ENCODE results near the gene PHLDA2. TPM values are rescaled to one million over a fixed set of nuclear protein-coding genes. Genes with fewer than 3 reads are reported as not detected.

PHLDA2 gene
- total RNA-seq, 2 experiments from 2014 or later = 0.16 to 0.34 TPM

DNA sequence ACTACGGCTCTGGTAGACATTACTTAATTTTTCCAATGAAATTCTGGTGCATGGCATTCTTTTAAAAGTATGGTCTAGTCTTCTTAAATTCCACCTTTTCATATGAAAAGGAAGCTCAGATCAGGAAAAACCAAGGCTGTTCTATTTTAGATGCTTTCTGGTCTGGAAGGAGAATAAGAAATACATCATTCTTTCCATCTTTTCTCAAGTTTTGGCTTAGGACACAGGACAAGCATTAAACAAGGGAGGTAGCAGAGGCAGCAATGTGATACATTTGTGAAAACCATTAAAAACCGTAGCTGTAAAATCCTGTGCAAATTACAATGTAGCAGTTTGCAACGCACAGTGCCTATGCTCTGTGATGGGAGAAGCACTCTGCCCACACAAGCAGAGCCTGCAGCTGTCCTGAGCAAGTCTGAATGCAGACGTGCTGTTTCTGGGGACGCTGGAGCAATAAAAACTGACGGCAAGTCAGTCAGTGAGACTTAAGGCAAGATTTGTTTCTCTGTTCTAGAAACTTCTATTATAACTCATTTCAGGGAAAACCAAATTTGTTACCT lies 39.2 kb upstream of the PHLDA2 start:
- Histone ChIP-seq H2AFZ (ENCODE audit: low read length) (no peak overlapping the region), H3K4me3 (ENCODE audit: low read depth, low read length, poor library complexity, severe bottlenecking) (no peak overlapping the region), H3K36me3 (ENCODE audit: insufficient read depth, low read length) (peaks cover 98% of the 10 kb centered on the region), H3K4me1 (ENCODE audit: insufficient read depth, low read length, poor library complexity, severe bottlenecking) (no peaks in the 10 kb centered on the region), H4K20me1 (ENCODE audit: insufficient read depth, low read length) (no peaks in the 10 kb centered on the region; the same call in 1 of the 2 replicates), H3K4me2 (ENCODE audit: low read length) (no peak overlapping the region), H3K9me3 (ENCODE audit: low read length) (no peaks in the 10 kb centered on the region), H3K27ac (ENCODE audit: low read depth, low read length, poor library complexity, severe bottlenecking) (no peak overlapping the region), H3K79me2 (ENCODE audit: insufficient read depth, low read depth, low read length) (peaks cover 23% of the 10 kb centered on the region), H3K9me2 (ENCODE audit: insufficient read depth, low read length) (no peaks in the 10 kb centered on the region)
- no peak for DNase-seq (ENCODE audit: low spot score)
- POLR2A ChIA-PET = no interaction called here
- BruUV-seq (replicated peaks) = no TSS peak
- CTCF ChIA-PET (ENCODE audit: unreplicated experiment) = no interaction called here
- intact Hi-C loops (cut with micrococcal nuclease; ENCODE audit: unreplicated experiment) = no loop called here
- TF ChIP-seq, protein P1, sequence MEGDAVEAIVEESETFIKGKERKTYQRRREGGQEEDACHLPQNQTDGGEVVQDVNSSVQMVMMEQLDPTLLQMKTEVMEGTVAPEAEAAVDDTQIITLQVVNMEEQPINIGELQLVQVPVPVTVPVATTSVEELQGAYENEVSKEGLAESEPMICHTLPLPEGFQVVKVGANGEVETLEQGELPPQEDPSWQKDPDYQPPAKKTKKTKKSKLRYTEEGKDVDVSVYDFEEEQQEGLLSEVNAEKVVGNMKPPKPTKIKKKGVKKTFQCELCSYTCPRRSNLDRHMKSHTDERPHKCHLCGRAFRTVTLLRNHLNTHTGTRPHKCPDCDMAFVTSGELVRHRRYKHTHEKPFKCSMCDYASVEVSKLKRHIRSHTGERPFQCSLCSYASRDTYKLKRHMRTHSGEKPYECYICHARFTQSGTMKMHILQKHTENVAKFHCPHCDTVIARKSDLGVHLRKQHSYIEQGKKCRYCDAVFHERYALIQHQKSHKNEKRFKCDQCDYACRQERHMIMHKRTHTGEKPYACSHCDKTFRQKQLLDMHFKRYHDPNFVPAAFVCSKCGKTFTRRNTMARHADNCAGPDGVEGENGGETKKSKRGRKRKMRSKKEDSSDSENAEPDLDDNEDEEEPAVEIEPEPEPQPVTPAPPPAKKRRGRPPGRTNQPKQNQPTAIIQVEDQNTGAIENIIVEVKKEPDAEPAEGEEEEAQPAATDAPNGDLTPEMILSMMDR (conservative IDR thresholded peaks at IDR 0.05; ENCODE audit: low read length) = no peak
- TF ChIP-seq EZH2phosphoT487 (IDR thresholded peaks at IDR 0.05; ENCODE audit: borderline replicate concordance, low read depth, low read length) = no peak

DNA sequence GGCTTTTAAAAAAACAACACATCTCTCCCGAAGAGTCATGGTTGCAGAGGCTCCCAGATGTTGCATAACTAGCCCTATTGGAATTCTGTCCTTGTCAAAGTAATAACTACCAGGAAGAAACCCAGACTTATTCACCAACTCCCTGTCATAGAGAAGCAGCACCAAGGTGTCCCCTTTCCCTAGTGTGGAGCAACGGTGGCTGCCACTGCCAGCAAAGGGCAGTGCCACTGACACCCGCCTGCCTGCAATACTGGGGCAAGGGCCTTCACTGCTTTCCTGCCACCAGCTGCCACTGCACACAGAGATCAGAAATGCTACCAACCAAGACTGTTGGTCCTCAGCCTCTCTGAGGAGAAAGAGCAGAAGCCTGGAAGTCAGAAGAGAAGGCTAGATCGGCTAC lies 35.6 kb upstream of the PHLDA2 start:
- BruUV-seq (replicated peaks) = no TSS peak
- no peak for DNase-seq (ENCODE audit: low spot score)
- H4K20me1 ChIP-seq (ENCODE audit: insufficient read depth, low read length) = no peaks in the 10 kb centered on the region
- H3K79me2 ChIP-seq (ENCODE audit: insufficient read depth, low read depth, low read length) = peaks cover 26% of the 10 kb centered on the region
- H2AFZ ChIP-seq (ENCODE audit: low read length) = no peak overlapping the region
- peaks cover 10% of the 10 kb centered on the region for H3K4me1 ChIP-seq (ENCODE audit: insufficient read depth, low read length, poor library complexity, severe bottlenecking)
- peaks cover 95% of the 10 kb centered on the region for H3K36me3 ChIP-seq (ENCODE audit: insufficient read depth, low read length)
- TF ChIP-seq EZH2phosphoT487 (IDR thresholded peaks at IDR 0.05; ENCODE audit: borderline replicate concordance, low read depth, low read length) = no peak
- TF ChIP-seq, protein P1 (conservative IDR thresholded peaks at IDR 0.05; ENCODE audit: low read length) = no peak
- no peak overlapping the region for H3K27ac ChIP-seq (ENCODE audit: low read depth, low read length, poor library complexity, severe bottlenecking)
- no peaks in the 10 kb centered on the region for H3K9me3 ChIP-seq (ENCODE audit: low read length)
- H3K4me2 ChIP-seq (ENCODE audit: low read length) = no peak overlapping the region
- POLR2A ChIA-PET = no interaction called here
- no peak overlapping the region for H3K4me3 ChIP-seq (ENCODE audit: low read depth, low read length, poor library complexity, severe bottlenecking)
- no peaks in the 10 kb centered on the region for H3K9me2 ChIP-seq (ENCODE audit: insufficient read depth, low read length)
- CTCF ChIA-PET (ENCODE audit: unreplicated experiment) = no interaction called here
- intact Hi-C loops (cut with micrococcal nuclease; ENCODE audit: unreplicated experiment) = no loop called here

DNA sequence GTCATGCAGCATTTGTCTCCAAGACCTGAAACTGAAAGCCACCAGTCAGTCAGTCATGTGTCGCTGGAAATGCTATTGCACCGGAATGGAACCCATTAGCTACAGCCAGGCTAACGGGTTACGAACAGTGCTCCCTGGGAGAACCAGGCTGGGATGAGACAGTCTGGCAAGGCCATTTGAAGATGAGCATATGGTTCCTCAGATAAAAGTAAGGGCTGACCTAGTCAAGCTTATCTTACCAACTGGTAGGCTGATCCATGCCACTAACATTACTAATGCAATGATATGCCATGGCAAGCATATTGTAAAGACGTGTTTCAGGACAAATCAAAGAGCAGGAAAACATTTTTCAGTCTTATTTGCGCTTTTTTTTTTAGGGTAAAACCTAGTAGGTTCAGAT lies 34.5 kb upstream of the PHLDA2 start:
- no peak overlapping the region for H3K4me2 ChIP-seq (ENCODE audit: low read length)
- peaks cover 22% of the 10 kb centered on the region; the same call in 1 of the 2 replicates for H3K79me2 ChIP-seq (ENCODE audit: insufficient read depth, low read depth, low read length)
- TF ChIP-seq EZH2phosphoT487 (IDR thresholded peaks at IDR 0.05; ENCODE audit: borderline replicate concordance, low read depth, low read length) = no peak
- TF ChIP-seq, protein P1 (conservative IDR thresholded peaks at IDR 0.05; ENCODE audit: low read length) = no peak
- no TSS peak for BruUV-seq (replicated peaks)
- H4K20me1 ChIP-seq (ENCODE audit: insufficient read depth, low read length) = no peaks in the 10 kb centered on the region
- ChIA-PET CTCF (ENCODE audit: unreplicated experiment) (no interaction called here), POLR2A (interaction anchor here (0.7 kb wide), 1 partner anchor 50 kb away, joined by 3 read pairs; no protein-coding TSS in a partner anchor)
- H2AFZ ChIP-seq (ENCODE audit: low read length) = no peak overlapping the region
- H3K27ac ChIP-seq (ENCODE audit: low read depth, low read length, poor library complexity, severe bottlenecking) = no peak overlapping the region
- no peaks in the 10 kb centered on the region for H3K9me3 ChIP-seq (ENCODE audit: low read length)
- no peaks in the 10 kb centered on the region for H3K9me2 ChIP-seq (ENCODE audit: insufficient read depth, low read length)
- no peak overlapping the region for H3K4me3 ChIP-seq (ENCODE audit: low read depth, low read length, poor library complexity, severe bottlenecking)
- DNase-seq (ENCODE audit: low spot score) = no peak
- peaks cover 10% of the 10 kb centered on the region for H3K4me1 ChIP-seq (ENCODE audit: insufficient read depth, low read length, poor library complexity, severe bottlenecking)
- peaks cover 95% of the 10 kb centered on the region for H3K36me3 ChIP-seq (ENCODE audit: insufficient read depth, low read length)
- intact Hi-C loops (cut with micrococcal nuclease; ENCODE audit: unreplicated experiment) = no loop called here

All from OCI-LY7 (cell line).